ENCODE data around the gene WDPCP. TPM values are rescaled to one million over a fixed set of nuclear protein-coding genes. Genes with fewer than 3 reads are reported as not detected.

The WDPCP gene
- polyA plus RNA-seq, 2 of the 4 experiments (the other 2 are of a cell fraction): 3.0 to 7.6 TPM

DNA sequence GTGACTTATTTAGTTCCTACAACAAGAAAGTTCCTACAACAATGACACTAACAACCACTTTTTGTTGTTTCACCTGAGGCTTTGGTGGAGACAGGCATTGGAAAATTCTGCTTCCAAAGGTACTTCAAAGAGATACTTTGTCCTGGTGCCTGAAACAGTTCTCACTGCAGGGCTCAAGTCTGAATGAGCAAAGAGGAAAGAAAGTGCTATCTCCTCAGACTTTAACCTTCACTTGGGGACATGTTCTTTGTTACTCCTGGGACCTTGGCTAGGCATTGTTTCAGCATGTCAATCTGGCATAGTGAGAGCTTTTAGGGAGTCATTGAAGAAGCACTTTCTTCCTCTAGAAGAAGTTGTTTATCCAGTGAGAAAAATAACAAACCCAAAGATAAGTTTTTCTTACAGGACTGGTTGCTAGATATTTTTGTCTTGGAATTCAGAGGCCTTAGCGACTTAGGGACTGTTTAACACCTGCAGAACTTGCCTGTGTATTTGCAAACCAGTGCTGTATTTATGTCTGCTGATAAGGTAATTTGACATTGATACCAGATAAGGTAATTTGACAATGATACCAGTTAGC is 12.7 kb upstream of the WDPCP start:
- DNase-seq (ENCODE audit: low read depth in 1 of 2, low spot score in 1 of 2) (no peak), FAIRE-seq (no peak), ATAC-seq (no peak)
- WGBS (ENCODE audit: missing lambda C conversion rate): 88% methylated on average over 1 of the region's 1 CpG
- TF ChIP-seq PHF8 (IDR thresholded peaks at IDR 0.05; ENCODE audit: borderline replicate concordance, low read depth): no peak
- TF ChIP-seq POLR2A (IDR thresholded peaks at IDR 0.05; ENCODE audit: low read length): no peak
- TF ChIP-seq RARB (CRISPR knock-in tag; IDR thresholded peaks at IDR 0.05): no peak
- no peak for TF ChIP-seq GATA3 (IDR thresholded peaks at IDR 0.05; ENCODE audit: borderline replicate concordance)
- TF ChIP-seq ZNF302 (CRISPR knock-in tag; IDR thresholded peaks at IDR 0.05): no peak
- TF ChIP-seq HEYL (CRISPR knock-in tag; IDR thresholded peaks at IDR 0.05): no peak
- no peak for TF ChIP-seq RAD21 (conservative IDR thresholded peaks at IDR 0.05 in 1 of 2, IDR thresholded peaks at IDR 0.05 in 1 of 2)
- no peak for TF ChIP-seq FOSL2 (IDR thresholded peaks at IDR 0.05)
- no peak for TF ChIP-seq FOSL2 (CRISPR knock-in tag; IDR thresholded peaks at IDR 0.05)
- CTCF ChIA-PET: interaction anchor here (1.1 to 1.6 kb wide), 2 partner anchors 11 to 257 kb away, joined by 3 to 5 read pairs; no protein-coding TSS in a partner anchor
- POLR2A ChIA-PET: interaction anchor here (1.0 kb wide), 1 partner anchor 12 kb away, joined by 3 read pairs; the partner anchor contains the start of gene MDH1
- H3K4me1 ChIP-seq: no peaks in the 10 kb centered on the region
- H3K4me2 ChIP-seq: no peak overlapping the region
- H3K27ac ChIP-seq: no peak overlapping the region
- no peaks in the 10 kb centered on the region for H3K9me3 ChIP-seq
- H3K4me3 ChIP-seq: no peak overlapping the region

DNA sequence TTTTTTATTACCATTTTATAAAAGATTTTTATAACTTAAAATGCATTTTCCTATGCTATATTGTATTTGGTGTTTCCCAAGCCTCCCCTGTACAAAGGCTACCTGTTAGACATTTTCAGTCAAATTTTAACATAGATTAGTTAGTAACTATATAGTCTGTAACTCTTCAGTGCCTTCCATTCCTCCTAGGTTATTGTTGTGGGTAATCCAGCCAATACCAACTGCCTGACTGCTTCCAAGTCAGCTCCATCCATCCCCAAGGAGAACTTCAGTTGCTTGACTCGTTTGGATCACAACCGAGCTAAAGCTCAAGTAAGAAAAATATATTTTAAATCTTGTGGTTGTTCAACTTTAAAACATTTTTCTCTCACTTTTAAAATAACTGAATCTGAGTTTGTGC is 10.7 kb upstream of the WDPCP start:
- no peak for ATAC-seq
- POLR2A ChIA-PET: interaction anchor here (1.2 to 1.6 kb wide), 2 partner anchors 10 kb away, joined by 8 to 11 read pairs; partner anchors contain the start of genes MDH1 and WDPCP

DNA sequence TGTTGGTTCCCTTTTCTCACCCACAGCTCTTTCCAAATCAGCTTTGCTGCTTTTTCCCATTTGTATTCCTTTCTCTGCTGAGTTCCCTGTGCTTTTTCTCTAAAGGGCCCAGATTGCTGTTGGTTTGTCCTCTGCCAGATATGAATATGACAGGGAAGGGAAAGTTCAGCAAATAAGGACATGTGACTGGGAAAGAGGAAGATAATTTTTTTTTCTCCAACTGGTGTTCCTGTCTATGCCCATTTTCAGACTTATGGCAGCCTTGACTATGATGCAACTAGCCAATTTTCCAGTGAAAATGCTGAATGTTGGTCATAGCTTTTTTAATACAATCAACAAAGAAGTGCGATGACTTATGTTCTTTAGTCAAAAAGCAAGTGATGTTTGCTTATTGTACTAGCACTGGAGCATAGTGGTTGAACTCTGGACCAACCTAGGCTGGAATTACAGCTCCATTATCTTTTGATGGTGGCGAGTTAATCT is 8.2 kb upstream of the WDPCP start:
- no peak for ATAC-seq
- H3K4me3 ChIP-seq: no peak overlapping the region
- FAIRE-seq: no peak
- ChIA-PET CTCF (interaction anchor here (1.6 kb wide), 1 partner anchor 265 kb away, joined by 5 read pairs; no protein-coding TSS in a partner anchor), POLR2A (interaction anchor here (1.4 kb wide), 1 partner anchor 8 kb away, joined by 8 read pairs; the partner anchor contains the start of genes MDH1 and WDPCP)
- no peaks in the 10 kb centered on the region for H3K4me1 ChIP-seq
- no peak overlapping the region for H3K27ac ChIP-seq
- WGBS (ENCODE audit: missing lambda C conversion rate): 90% methylated on average over 2 of the region's 2 CpGs
- H3K4me2 ChIP-seq: no peak overlapping the region
- no peaks in the 10 kb centered on the region for H3K9me3 ChIP-seq
- no peak for DNase-seq (ENCODE audit: low read depth in 1 of 2, low spot score in 1 of 2)
- TF ChIP-seq NPAS2 (CRISPR knock-in tag; IDR thresholded peaks at IDR 0.05; ENCODE audit: borderline replicate concordance): no peak
- no peak for TF ChIP-seq RAD21 (conservative IDR thresholded peaks at IDR 0.05 in 1 of 2, IDR thresholded peaks at IDR 0.05 in 1 of 2)
- TF ChIP-seq, protein P1, sequence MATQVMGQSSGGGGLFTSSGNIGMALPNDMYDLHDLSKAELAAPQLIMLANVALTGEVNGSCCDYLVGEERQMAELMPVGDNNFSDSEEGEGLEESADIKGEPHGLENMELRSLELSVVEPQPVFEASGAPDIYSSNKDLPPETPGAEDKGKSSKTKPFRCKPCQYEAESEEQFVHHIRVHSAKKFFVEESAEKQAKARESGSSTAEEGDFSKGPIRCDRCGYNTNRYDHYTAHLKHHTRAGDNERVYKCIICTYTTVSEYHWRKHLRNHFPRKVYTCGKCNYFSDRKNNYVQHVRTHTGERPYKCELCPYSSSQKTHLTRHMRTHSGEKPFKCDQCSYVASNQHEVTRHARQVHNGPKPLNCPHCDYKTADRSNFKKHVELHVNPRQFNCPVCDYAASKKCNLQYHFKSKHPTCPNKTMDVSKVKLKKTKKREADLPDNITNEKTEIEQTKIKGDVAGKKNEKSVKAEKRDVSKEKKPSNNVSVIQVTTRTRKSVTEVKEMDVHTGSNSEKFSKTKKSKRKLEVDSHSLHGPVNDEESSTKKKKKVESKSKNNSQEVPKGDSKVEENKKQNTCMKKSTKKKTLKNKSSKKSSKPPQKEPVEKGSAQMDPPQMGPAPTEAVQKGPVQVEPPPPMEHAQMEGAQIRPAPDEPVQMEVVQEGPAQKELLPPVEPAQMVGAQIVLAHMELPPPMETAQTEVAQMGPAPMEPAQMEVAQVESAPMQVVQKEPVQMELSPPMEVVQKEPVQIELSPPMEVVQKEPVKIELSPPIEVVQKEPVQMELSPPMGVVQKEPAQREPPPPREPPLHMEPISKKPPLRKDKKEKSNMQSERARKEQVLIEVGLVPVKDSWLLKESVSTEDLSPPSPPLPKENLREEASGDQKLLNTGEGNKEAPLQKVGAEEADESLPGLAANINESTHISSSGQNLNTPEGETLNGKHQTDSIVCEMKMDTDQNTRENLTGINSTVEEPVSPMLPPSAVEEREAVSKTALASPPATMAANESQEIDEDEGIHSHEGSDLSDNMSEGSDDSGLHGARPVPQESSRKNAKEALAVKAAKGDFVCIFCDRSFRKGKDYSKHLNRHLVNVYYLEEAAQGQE (IDR thresholded peaks at IDR 0.05): no peak
- no peak for TF ChIP-seq NFE2L2 (conservative IDR thresholded peaks at IDR 0.05; ENCODE audit: low read length)
- TF ChIP-seq POLR2AphosphoS2 (conservative IDR thresholded peaks at IDR 0.05; ENCODE audit: low read length): no peak
- TF ChIP-seq MYC (IDR thresholded peaks at IDR 0.05; ENCODE audit: borderline replicate concordance, low read length): no peak
- TF ChIP-seq JUN (IDR thresholded peaks at IDR 0.05): no peak
- TF ChIP-seq CBX2 (IDR thresholded peaks at IDR 0.05; ENCODE audit: borderline replicate concordance, low read depth): no peak
- TF ChIP-seq, protein P2, sequence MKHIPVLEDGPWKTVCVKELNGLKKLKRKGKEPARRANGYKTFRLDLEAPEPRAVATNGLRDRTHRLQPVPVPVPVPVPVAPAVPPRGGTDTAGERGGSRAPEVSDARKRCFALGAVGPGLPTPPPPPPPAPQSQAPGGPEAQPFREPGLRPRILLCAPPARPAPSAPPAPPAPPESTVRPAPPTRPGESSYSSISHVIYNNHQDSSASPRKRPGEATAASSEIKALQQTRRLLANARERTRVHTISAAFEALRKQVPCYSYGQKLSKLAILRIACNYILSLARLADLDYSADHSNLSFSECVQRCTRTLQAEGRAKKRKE (CRISPR knock-in tag; IDR thresholded peaks at IDR 0.05; ENCODE audit: low read depth): no peak

More for the DNA sequence above, 10.7 kb upstream of the WDPCP start:
- H3K9me3 ChIP-seq: no peaks in the 10 kb centered on the region
- H3K4me2 ChIP-seq: no peak overlapping the region
- no peaks in the 10 kb centered on the region for H3K4me1 ChIP-seq
- no peak for TF ChIP-seq CHD4 (IDR thresholded peaks at IDR 0.05; ENCODE audit: borderline replicate concordance)
- no peak for TF ChIP-seq PHF8 (IDR thresholded peaks at IDR 0.05; ENCODE audit: borderline replicate concordance, low read depth)
- TF ChIP-seq HDAC2 (IDR thresholded peaks at IDR 0.05): no peak
- no peak for TF ChIP-seq NR3C1 (IDR thresholded peaks at IDR 0.05)
- TF ChIP-seq HOXB13 (CRISPR knock-in tag; IDR thresholded peaks at IDR 0.05; ENCODE audit: low read depth): no peak
- TF ChIP-seq CEBPB (IDR thresholded peaks at IDR 0.05): no peak
- TF ChIP-seq FOSB (CRISPR knock-in tag; IDR thresholded peaks at IDR 0.05): no peak
- no peak for TF ChIP-seq RNF2 (IDR thresholded peaks at IDR 0.05; ENCODE audit: borderline replicate concordance, low read depth)
- no peak for TF ChIP-seq ZC3H11A (IDR thresholded peaks at IDR 0.05)
- TF ChIP-seq ZNF302 (CRISPR knock-in tag; IDR thresholded peaks at IDR 0.05): no peak
- TF ChIP-seq, protein P3, sequence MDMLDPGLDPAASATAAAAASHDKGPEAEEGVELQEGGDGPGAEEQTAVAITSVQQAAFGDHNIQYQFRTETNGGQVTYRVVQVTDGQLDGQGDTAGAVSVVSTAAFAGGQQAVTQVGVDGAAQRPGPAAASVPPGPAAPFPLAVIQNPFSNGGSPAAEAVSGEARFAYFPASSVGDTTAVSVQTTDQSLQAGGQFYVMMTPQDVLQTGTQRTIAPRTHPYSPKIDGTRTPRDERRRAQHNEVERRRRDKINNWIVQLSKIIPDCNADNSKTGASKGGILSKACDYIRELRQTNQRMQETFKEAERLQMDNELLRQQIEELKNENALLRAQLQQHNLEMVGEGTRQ (IDR thresholded peaks at IDR 0.05): no peak
- no peak for TF ChIP-seq POLR2AphosphoS2 (conservative IDR thresholded peaks at IDR 0.05; ENCODE audit: low read length)
- TF ChIP-seq, protein P4, sequence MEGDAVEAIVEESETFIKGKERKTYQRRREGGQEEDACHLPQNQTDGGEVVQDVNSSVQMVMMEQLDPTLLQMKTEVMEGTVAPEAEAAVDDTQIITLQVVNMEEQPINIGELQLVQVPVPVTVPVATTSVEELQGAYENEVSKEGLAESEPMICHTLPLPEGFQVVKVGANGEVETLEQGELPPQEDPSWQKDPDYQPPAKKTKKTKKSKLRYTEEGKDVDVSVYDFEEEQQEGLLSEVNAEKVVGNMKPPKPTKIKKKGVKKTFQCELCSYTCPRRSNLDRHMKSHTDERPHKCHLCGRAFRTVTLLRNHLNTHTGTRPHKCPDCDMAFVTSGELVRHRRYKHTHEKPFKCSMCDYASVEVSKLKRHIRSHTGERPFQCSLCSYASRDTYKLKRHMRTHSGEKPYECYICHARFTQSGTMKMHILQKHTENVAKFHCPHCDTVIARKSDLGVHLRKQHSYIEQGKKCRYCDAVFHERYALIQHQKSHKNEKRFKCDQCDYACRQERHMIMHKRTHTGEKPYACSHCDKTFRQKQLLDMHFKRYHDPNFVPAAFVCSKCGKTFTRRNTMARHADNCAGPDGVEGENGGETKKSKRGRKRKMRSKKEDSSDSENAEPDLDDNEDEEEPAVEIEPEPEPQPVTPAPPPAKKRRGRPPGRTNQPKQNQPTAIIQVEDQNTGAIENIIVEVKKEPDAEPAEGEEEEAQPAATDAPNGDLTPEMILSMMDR (IDR thresholded peaks at IDR 0.05): no peak
- TF ChIP-seq EP300 (IDR thresholded peaks at IDR 0.05): no peak
- no peak for TF ChIP-seq HOXB5 (CRISPR knock-in tag; IDR thresholded peaks at IDR 0.05)
- no peak for TF ChIP-seq MAZ (IDR thresholded peaks at IDR 0.05; ENCODE audit: borderline replicate concordance, low read depth, low read length)
- no peak for TF ChIP-seq ESRRA (IDR thresholded peaks at IDR 0.05; ENCODE audit: borderline replicate concordance, low read length)
- DNase-seq (ENCODE audit: low read depth in 1 of 2, low spot score in 1 of 2) (no peak), FAIRE-seq (no peak)
- no peak overlapping the region for H3K27ac ChIP-seq
- 94% methylated on average over 2 of the region's 2 CpGs for WGBS (ENCODE audit: missing lambda C conversion rate)
- CTCF ChIA-PET: interaction anchor here (0.6 to 1.3 kb wide), 2 partner anchors 262 to 290 kb away, joined by 3 read pairs; no protein-coding TSS in a partner anchor
- H3K4me3 ChIP-seq: no peak overlapping the region

All from A549 (cell line).